ENCODE data around the gene TNRC6A. TPM values are rescaled to one million over a fixed set of nuclear protein-coding genes. Genes with fewer than 3 reads are reported as not detected.

Gene TNRC6A
- total and polyA plus RNA-seq, 4 donors: 9.3 to 42.3 (median 22.9) TPM

GRCh38 chr16:24759006-24759405 lies 29.6 kb downstream of the TNRC6A start (continued):
- no peak for TF ChIP-seq CTCF (IDR thresholded peaks at IDR 0.05; ENCODE audit: low read depth, low read length, missing input control)

- H3K4me3 ChIP-seq (ENCODE audit: low read depth in 1 of 3, low read length in 3 of 3): no peak overlapping the region
- no peak for DNase-seq (ENCODE audit: low spot score)
- peaks cover 0 to 4% (median 0%) of the 10 kb centered on the region in 4 donors for H3K4me1 ChIP-seq (ENCODE audit: control insufficient read depth in 4 of 4, insufficient read depth in 4 of 4, low read length in 3 of 4)
- peaks cover 0 to 26% (median 13%) of the 10 kb centered on the region in 4 donors for H3K36me3 ChIP-seq (ENCODE audit: control insufficient read depth in 4 of 4, insufficient read depth in 3 of 4, low read depth in 1 of 4, low read length in 3 of 4)
- H3K9me3 ChIP-seq (ENCODE audit: control insufficient read depth in 4 of 4, low read length in 3 of 4): no peaks in the 10 kb centered on the region
- TF ChIP-seq EGR1 (IDR thresholded peaks at IDR 0.05; ENCODE audit: low read depth in 2 of 2) (no peak), FOXA2 (IDR thresholded peaks at IDR 0.05) (no peak), RAD21 (IDR thresholded peaks at IDR 0.05) (no peak), HNF4G (IDR thresholded peaks at IDR 0.05) (no peak)
- H3K27me3 ChIP-seq (ENCODE audit: control insufficient read depth in 4 of 4, insufficient read depth in 4 of 4, low read length in 3 of 4): no peaks in the 10 kb centered on the region
- 89% methylated on average over 6 of the region's 6 CpGs for WGBS
- no peak overlapping the region for H3K27ac ChIP-seq (ENCODE audit: low read depth in 1 of 2, low read length in 2 of 2)
- H3K9ac ChIP-seq (ENCODE audit: low read depth in 1 of 2, low read length in 2 of 2): no peak overlapping the region
Observed at GRCh38 chr16:24761526-24761925, 32.1 kb downstream of the TNRC6A start.

GRCh38 chr16:24764916-24765315 lies 35.5 kb downstream of the TNRC6A start:
- Histone ChIP-seq H3K27me3 (ENCODE audit: control insufficient read depth in 4 of 4, insufficient read depth in 4 of 4, low read length in 3 of 4) (no peaks in the 10 kb centered on the region), H3K27ac (ENCODE audit: low read depth in 1 of 2, low read length in 2 of 2) (no peak overlapping the region), H3K9me3 (ENCODE audit: control insufficient read depth in 4 of 4, low read length in 3 of 4) (no peaks in the 10 kb centered on the region), H3K4me3 (ENCODE audit: low read depth in 1 of 3, low read length in 3 of 3) (no peak overlapping the region), H3K4me1 (ENCODE audit: control insufficient read depth in 4 of 4, insufficient read depth in 4 of 4, low read length in 3 of 4) (peaks cover 0 to 4% (median 0%) of the 10 kb centered on the region in 4 donors), H3K9ac (ENCODE audit: low read depth in 1 of 2, low read length in 2 of 2) (no peak overlapping the region), H3K36me3 (ENCODE audit: control insufficient read depth in 4 of 4, insufficient read depth in 3 of 4, low read depth in 1 of 4, low read length in 3 of 4) (peaks cover 0 to 27% (median 4%) of the 10 kb centered on the region in 4 donors)
- no peak for DNase-seq (ENCODE audit: low spot score)
- WGBS: 90% methylated on average over 2 of the region's 2 CpGs
- TF ChIP-seq ZBTB33 (IDR thresholded peaks at IDR 0.05) (no peak), RXRA (IDR thresholded peaks at IDR 0.05) (no peak), GABPA (IDR thresholded peaks at IDR 0.05 in 1 of 2, conservative IDR thresholded peaks at IDR 0.05 in 1 of 2) (no peak), ATF3 (IDR thresholded peaks at IDR 0.05) (no peak), RAD21 (IDR thresholded peaks at IDR 0.05) (no peak), JUND (IDR thresholded peaks at IDR 0.05) (no peak), TAF1 (conservative IDR thresholded peaks at IDR 0.05) (no peak), FOXA1 (IDR thresholded peaks at IDR 0.05) (no peak), CTCF (IDR thresholded peaks at IDR 0.05; ENCODE audit: low read depth, low read length, missing input control) (no peak), FOXA2 (IDR thresholded peaks at IDR 0.05) (no peak), HNF4A (conservative IDR thresholded peaks at IDR 0.05) (no peak), HNF4G (IDR thresholded peaks at IDR 0.05) (no peak), YY1 (IDR thresholded peaks at IDR 0.05) (no peak), EGR1 (IDR thresholded peaks at IDR 0.05; ENCODE audit: low read depth in 2 of 2) (no peak), NR2F2 (IDR thresholded peaks at IDR 0.05) (no peak), SP1 (IDR thresholded peaks at IDR 0.05) (no peak)
- TF ChIP-seq, protein P1, sequence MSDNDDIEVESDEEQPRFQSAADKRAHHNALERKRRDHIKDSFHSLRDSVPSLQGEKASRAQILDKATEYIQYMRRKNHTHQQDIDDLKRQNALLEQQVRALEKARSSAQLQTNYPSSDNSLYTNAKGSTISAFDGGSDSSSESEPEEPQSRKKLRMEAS (IDR thresholded peaks at IDR 0.05): no peak
- TF ChIP-seq, protein P2, sequence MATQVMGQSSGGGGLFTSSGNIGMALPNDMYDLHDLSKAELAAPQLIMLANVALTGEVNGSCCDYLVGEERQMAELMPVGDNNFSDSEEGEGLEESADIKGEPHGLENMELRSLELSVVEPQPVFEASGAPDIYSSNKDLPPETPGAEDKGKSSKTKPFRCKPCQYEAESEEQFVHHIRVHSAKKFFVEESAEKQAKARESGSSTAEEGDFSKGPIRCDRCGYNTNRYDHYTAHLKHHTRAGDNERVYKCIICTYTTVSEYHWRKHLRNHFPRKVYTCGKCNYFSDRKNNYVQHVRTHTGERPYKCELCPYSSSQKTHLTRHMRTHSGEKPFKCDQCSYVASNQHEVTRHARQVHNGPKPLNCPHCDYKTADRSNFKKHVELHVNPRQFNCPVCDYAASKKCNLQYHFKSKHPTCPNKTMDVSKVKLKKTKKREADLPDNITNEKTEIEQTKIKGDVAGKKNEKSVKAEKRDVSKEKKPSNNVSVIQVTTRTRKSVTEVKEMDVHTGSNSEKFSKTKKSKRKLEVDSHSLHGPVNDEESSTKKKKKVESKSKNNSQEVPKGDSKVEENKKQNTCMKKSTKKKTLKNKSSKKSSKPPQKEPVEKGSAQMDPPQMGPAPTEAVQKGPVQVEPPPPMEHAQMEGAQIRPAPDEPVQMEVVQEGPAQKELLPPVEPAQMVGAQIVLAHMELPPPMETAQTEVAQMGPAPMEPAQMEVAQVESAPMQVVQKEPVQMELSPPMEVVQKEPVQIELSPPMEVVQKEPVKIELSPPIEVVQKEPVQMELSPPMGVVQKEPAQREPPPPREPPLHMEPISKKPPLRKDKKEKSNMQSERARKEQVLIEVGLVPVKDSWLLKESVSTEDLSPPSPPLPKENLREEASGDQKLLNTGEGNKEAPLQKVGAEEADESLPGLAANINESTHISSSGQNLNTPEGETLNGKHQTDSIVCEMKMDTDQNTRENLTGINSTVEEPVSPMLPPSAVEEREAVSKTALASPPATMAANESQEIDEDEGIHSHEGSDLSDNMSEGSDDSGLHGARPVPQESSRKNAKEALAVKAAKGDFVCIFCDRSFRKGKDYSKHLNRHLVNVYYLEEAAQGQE (IDR thresholded peaks at IDR 0.05): no peak

All from liver (tissue), 9 donors.